Epidermal melanocyte (primary cell): ENCODE results near the gene PGS1.

Experiments
- DNase-seq: peaks from one replicate; pipeline ENCODE4 v3.0.0; 2011; ENCODE audit warnings: low spot score; ENCODE audit not compliant: insufficient read length

PGS1 gene

GRCh38 chr17:78469443-78469842 is 91.0 kb downstream of the PGS1 start:
- no peak for DNase-seq

DNA sequence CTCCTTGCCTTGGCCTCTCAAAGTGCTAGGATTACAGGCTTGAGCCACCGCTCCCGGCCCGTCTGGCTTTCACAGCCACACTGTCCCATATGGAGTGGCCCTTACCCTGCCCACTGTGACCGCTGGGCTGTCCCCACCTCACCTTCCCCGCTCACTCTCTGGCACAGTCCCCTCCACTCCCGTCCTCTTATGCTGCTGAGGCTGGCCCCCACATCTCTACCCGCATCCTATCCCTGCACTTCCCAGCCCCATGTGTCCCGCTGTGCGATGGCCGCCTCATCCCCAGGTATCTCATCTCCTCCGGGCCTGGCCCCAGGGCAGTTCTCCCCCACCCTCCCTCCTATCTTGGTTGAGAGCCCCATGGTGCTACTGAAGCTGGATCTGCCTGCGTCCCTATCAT is 93.2 kb downstream of the PGS1 start:
- no peak for DNase-seq

GRCh38 chr17:78472035-78472905 is 93.8 kb downstream of the PGS1 start:
- DNase-seq, result no peak

GRCh38 chr17:78473951-78474613 is 95.6 kb downstream of the PGS1 start:
- no peak for DNase-seq
